ENCODE results near the gene PTCH1.

The PTCH1 gene

DNA sequence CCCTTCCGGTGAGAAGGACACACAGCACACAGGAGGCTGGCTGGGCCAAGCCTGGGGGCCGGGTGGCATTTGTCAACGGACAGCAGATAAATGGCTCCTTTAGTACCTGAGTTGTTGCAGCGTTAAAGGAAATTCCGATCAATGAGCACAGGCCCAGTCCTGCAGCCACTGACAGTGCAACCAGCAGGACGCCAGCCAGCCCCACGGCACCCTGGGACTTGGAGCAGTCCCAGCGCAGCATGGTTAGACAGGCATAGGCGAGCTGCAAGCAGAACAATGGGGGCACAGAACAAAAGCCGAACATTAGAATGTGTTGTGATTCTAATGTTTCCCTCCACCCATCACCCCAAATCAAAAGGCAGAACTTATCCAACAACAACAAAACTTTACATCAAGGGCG, 39.3 kb downstream of the PTCH1 start:
- no peaks in the 10 kb centered on the region; the same call in 1 of the 2 replicates for H4K20me1 ChIP-seq (ENCODE audit: insufficient read depth, low read length)
- no peak overlapping the region for H3K4me2 ChIP-seq (ENCODE audit: low read length)
- H3K36me3 ChIP-seq (replicated peaks; ENCODE audit: low read depth, low read length), result peaks cover 13% of the 10 kb centered on the region
- H2AFZ ChIP-seq (ENCODE audit: low read depth, low read length), result no peak overlapping the region
- H3K4me1 ChIP-seq (ENCODE audit: low read length), result no peaks in the 10 kb centered on the region
- H3K79me2 ChIP-seq (ENCODE audit: low read length), result no peaks in the 10 kb centered on the region
- no peaks in the 10 kb centered on the region for H3K9me3 ChIP-seq (ENCODE audit: insufficient read depth, low read length)
- no peak overlapping the region for H3K27ac ChIP-seq (ENCODE audit: low read length)
- no peak overlapping the region for H3K4me3 ChIP-seq (ENCODE audit: low read length)
- no peaks in the 10 kb centered on the region for H3K27me3 ChIP-seq (ENCODE audit: low read depth, low read length)
- TF ChIP-seq, protein P1, sequence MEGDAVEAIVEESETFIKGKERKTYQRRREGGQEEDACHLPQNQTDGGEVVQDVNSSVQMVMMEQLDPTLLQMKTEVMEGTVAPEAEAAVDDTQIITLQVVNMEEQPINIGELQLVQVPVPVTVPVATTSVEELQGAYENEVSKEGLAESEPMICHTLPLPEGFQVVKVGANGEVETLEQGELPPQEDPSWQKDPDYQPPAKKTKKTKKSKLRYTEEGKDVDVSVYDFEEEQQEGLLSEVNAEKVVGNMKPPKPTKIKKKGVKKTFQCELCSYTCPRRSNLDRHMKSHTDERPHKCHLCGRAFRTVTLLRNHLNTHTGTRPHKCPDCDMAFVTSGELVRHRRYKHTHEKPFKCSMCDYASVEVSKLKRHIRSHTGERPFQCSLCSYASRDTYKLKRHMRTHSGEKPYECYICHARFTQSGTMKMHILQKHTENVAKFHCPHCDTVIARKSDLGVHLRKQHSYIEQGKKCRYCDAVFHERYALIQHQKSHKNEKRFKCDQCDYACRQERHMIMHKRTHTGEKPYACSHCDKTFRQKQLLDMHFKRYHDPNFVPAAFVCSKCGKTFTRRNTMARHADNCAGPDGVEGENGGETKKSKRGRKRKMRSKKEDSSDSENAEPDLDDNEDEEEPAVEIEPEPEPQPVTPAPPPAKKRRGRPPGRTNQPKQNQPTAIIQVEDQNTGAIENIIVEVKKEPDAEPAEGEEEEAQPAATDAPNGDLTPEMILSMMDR (IDR thresholded peaks at IDR 0.05; ENCODE audit: low read depth, low read length), result no peak
- TF ChIP-seq EZH2phosphoT487 (IDR thresholded peaks at IDR 0.05; ENCODE audit: low read depth), result no peak
- no peak overlapping the region for H3K9ac ChIP-seq (ENCODE audit: low read length)

GRCh38 chr9:95468791-95469190, 48.0 kb downstream of the PTCH1 start:
- peaks cover 56% of the 10 kb centered on the region for H3K36me3 ChIP-seq (replicated peaks; ENCODE audit: low read depth, low read length)
- no peaks in the 10 kb centered on the region for H3K27me3 ChIP-seq (ENCODE audit: low read depth, low read length)
- no peak for TF ChIP-seq EZH2phosphoT487 (IDR thresholded peaks at IDR 0.05; ENCODE audit: low read depth)
- TF ChIP-seq, protein P1 (IDR thresholded peaks at IDR 0.05; ENCODE audit: low read depth, low read length), result no peak
- no peaks in the 10 kb centered on the region; the same call in 1 of the 2 replicates for H4K20me1 ChIP-seq (ENCODE audit: insufficient read depth, low read length)
- no peak overlapping the region for H2AFZ ChIP-seq (ENCODE audit: low read depth, low read length)
- H3K27ac ChIP-seq (ENCODE audit: low read length), result no peak overlapping the region
- no peaks in the 10 kb centered on the region for H3K9me3 ChIP-seq (ENCODE audit: insufficient read depth, low read length)
- H3K4me2 ChIP-seq (ENCODE audit: low read length), result no peak overlapping the region
- peaks cover 12% of the 10 kb centered on the region for H3K4me1 ChIP-seq (ENCODE audit: low read length)
- H3K4me3 ChIP-seq (ENCODE audit: low read length), result no peak overlapping the region
- H3K9ac ChIP-seq (ENCODE audit: low read length), result no peak overlapping the region
- H3K79me2 ChIP-seq (ENCODE audit: low read length), result no peaks in the 10 kb centered on the region

- Histone ChIP-seq H3K79me2 (ENCODE audit: low read length) (no peaks in the 10 kb centered on the region), H3K27ac (ENCODE audit: low read length) (no peak overlapping the region), H3K4me3 (ENCODE audit: low read length) (no peak overlapping the region), H4K20me1 (ENCODE audit: insufficient read depth, low read length) (no peaks in the 10 kb centered on the region; the same call in 1 of the 2 replicates), H3K9me3 (ENCODE audit: insufficient read depth, low read length) (no peaks in the 10 kb centered on the region), H2AFZ (ENCODE audit: low read depth, low read length) (no peak overlapping the region), H3K4me2 (ENCODE audit: low read length) (no peak overlapping the region), H3K27me3 (ENCODE audit: low read depth, low read length) (no peaks in the 10 kb centered on the region), H3K4me1 (ENCODE audit: low read length) (peaks cover 31% of the 10 kb centered on the region), H3K36me3 (replicated peaks; ENCODE audit: low read depth, low read length) (peaks cover 56% of the 10 kb centered on the region), H3K9ac (ENCODE audit: low read length) (no peak overlapping the region)
- TF ChIP-seq, protein P1 (IDR thresholded peaks at IDR 0.05; ENCODE audit: low read depth, low read length), result no peak
- TF ChIP-seq EZH2phosphoT487 (IDR thresholded peaks at IDR 0.05; ENCODE audit: low read depth), result no peak
Observed at GRCh38 chr9:95465115-95465514, 51.7 kb downstream of the PTCH1 start.

DNA sequence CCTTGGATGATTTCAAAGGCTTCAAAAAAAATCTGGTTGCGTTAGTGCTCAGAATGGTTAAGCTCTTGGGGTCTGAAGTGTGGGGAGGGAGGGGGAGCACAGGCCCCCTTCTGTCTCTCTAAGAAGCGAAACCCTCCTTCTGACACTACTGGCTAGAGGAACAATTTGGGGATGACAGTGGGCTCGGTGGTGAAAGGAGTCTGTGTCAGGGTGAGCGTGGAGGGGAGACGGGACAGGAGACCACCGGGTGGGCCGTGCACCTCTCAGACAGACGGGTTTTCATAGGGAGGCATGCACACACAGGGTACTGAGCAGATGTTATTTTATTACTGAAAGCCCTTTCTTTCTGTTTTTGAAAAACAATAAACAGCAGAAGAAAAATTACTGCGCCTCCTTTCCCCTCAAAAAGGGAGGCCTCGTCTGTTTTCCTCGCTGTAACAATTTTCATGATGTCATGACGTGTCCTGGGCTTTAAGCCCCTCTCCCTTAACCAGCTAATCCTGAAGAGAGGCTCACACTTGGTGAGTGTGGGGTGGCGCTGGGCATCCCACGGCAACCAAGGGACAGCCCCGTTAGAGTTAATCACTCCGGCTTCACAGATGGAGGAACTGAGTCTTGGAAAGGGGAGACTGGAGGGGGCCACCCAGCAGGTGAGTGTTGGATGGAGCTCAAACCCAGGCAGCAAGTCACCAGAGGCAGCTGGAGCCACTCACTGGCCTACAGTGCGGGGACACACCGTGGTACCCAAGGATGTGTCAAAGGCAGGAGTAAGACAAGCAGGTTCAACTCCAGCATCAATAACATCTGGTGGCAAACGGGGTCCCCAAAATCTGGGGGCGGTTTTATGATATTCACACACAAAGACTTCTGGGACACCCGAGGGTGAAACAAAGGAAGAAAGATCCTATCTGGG, 53.4 kb downstream of the PTCH1 start:
- Histone ChIP-seq H2AFZ (ENCODE audit: low read depth, low read length) (no peak overlapping the region), H3K9ac (ENCODE audit: low read length) (peak overlapping the region; percentile 57; the same call in 1 of the 2 replicates), H3K4me1 (ENCODE audit: low read length) (peaks cover 31% of the 10 kb centered on the region), H3K4me2 (ENCODE audit: low read length) (peak overlapping the region; percentile 93), H3K9me3 (ENCODE audit: insufficient read depth, low read length) (no peaks in the 10 kb centered on the region), H3K27me3 (ENCODE audit: low read depth, low read length) (no peaks in the 10 kb centered on the region), H4K20me1 (ENCODE audit: insufficient read depth, low read length) (no peaks in the 10 kb centered on the region; the same call in 1 of the 2 replicates), H3K79me2 (ENCODE audit: low read length) (no peaks in the 10 kb centered on the region), H3K4me3 (ENCODE audit: low read length) (peak overlapping the region; percentile 72), H3K36me3 (replicated peaks; ENCODE audit: low read depth, low read length) (peaks cover 47% of the 10 kb centered on the region), H3K27ac (ENCODE audit: low read length) (peak overlapping the region; percentile 76)
- no peak for TF ChIP-seq EZH2phosphoT487 (IDR thresholded peaks at IDR 0.05; ENCODE audit: low read depth)
- TF ChIP-seq, protein P1 (IDR thresholded peaks at IDR 0.05; ENCODE audit: low read depth, low read length), result no peak
